ENCODE measurements around the gene IFNA5.

The IFNA5 gene

GRCh38 chr9:21305213-21305612, at the start of gene IFNA5:
TSS of gene IFNA5 (minus strand) at chr9:21305313. CDS start at chr9:21305256, 57 bp downstream.
- DNase-seq: no peak

- no peak for DNase-seq
These were observed 45.7 kb upstream of the IFNA5 start, which contains the start of gene IFNA6 for GRCh38 chr9:21350787-21351186. TSS of gene IFNA6 (minus strand) at chr9:21350887. CDS start at chr9:21350887, 0 bp downstream.

GRCh38 chr9:21348430-21348970, 43.4 kb upstream of the IFNA5 start:
- no peak for DNase-seq

GRCh38 chr9:21340735-21341134, 35.6 kb upstream of the IFNA5 start:
- DNase-seq: no peak

GRCh38 chr9:21336457-21336856, 31.3 kb upstream of the IFNA5 start:
- no peak for DNase-seq

- DNase-seq: peak; percentile 96
These were observed 29.9 kb upstream of the IFNA5 start, which contains the start of gene KLHL9 for GRCh38 chr9:21334701-21335632. TSS of gene KLHL9 (minus strand) at chr9:21335404. CDS start at chr9:21334859, 545 bp downstream.

- no peak for DNase-seq
These were observed 28.1 kb upstream of the IFNA5 start for GRCh38 chr9:21333226-21333625.

- DNase-seq: no peak
These were observed 26.7 kb upstream of the IFNA5 start for GRCh38 chr9:21331676-21332402.

GRCh38 chr9:21326526-21327139, 21.5 kb upstream of the IFNA5 start:
- no peak for DNase-seq

- no peak for DNase-seq
These were observed 18.9 kb upstream of the IFNA5 start for GRCh38 chr9:21324047-21324446.

- DNase-seq: no peak
These were observed 17.9 kb upstream of the IFNA5 start for GRCh38 chr9:21322911-21323461.

- no peak for DNase-seq
These were observed 15.4 kb upstream of the IFNA5 start for GRCh38 chr9:21320465-21320864.

GRCh38 chr9:21317956-21318923, 13.1 kb upstream of the IFNA5 start:
- DNase-seq: peak; percentile 31

GRCh38 chr9:21316860-21317259, 11.7 kb upstream of the IFNA5 start:
- no peak for DNase-seq

- no peak for DNase-seq
These were observed 11.1 kb upstream of the IFNA5 start for GRCh38 chr9:21316032-21316842.

GRCh38 chr9:21314152-21314551, 9.0 kb upstream of the IFNA5 start:
- DNase-seq: no peak

GRCh38 chr9:21311889-21312288, 6.8 kb upstream of the IFNA5 start:
- no peak for DNase-seq

GRCh38 chr9:21295992-21296391, 9.1 kb downstream of the IFNA5 start:
- DNase-seq: no peak

- DNase-seq: no peak
These were observed 10.1 kb downstream of the IFNA5 start for GRCh38 chr9:21294904-21295538.

GRCh38 chr9:21294364-21294774, 10.7 kb downstream of the IFNA5 start:
- DNase-seq: no peak
